Stimulated activated CD8-positive, alpha-beta memory T cell treated with anti-CD3 and anti-CD28 coated beads, Interleukin-4, amount 100 ng/mL, for 24 hours (primary cell): ENCODE measurements around the gene SHC2.
A peak's percentile ranks its signal among the peaks of the same experiment; 100 is the strongest.

Source experiments
- DNase-seq: peaks from one replicate; pipeline ENCODE4 v3.0.0-alpha.2; 2020; ENCODE audit warnings: low read depth

SHC2 gene

GRCh38 chr19:460877-461720, at the start of gene SHC2:
SHC2 (minus strand) TSS chr19:461033; CDS start chr19:460996, 37 bp downstream.
- no peak for DNase-seq

GRCh38 chr19:508204-509150, 47.6 kb upstream of the SHC2 start:
- no peak for DNase-seq

- DNase-seq, result peak; percentile 78
Measured at GRCh38 chr19:507286-508203, 46.7 kb upstream of the SHC2 start, which contains the start of gene TPGS1. TPGS1 (plus strand) TSS chr19:507497; CDS start chr19:507507, 10 bp downstream.

- peak; percentile 86 for DNase-seq
Measured at GRCh38 chr19:506404-507285, 45.8 kb upstream of the SHC2 start.

- DNase-seq, result no peak
Measured at GRCh38 chr19:504616-505015, 43.8 kb upstream of the SHC2 start.

- no peak for DNase-seq
Measured at GRCh38 chr19:501646-502045, 40.8 kb upstream of the SHC2 start.

- no peak for DNase-seq
Measured at GRCh38 chr19:498977-499623, 38.3 kb upstream of the SHC2 start.

GRCh38 chr19:498511-498891, 37.7 kb upstream of the SHC2 start:
- DNase-seq, result no peak

GRCh38 chr19:497869-498510, 37.2 kb upstream of the SHC2 start:
- no peak for DNase-seq

- no peak for DNase-seq
Measured at GRCh38 chr19:497491-497868, 36.6 kb upstream of the SHC2 start.

GRCh38 chr19:496986-497385, 36.2 kb upstream of the SHC2 start:
- no peak for DNase-seq

GRCh38 chr19:496112-496665, 35.4 kb upstream of the SHC2 start, which contains the start of gene MADCAM1:
MADCAM1 (plus strand) TSS chr19:496486; CDS start chr19:496500, 14 bp downstream.
- DNase-seq, result no peak

- no peak for DNase-seq
Measured at GRCh38 chr19:495402-496111, 34.7 kb upstream of the SHC2 start.

GRCh38 chr19:495081-495401, 34.2 kb upstream of the SHC2 start:
- DNase-seq, result no peak

- DNase-seq, result no peak
Measured at GRCh38 chr19:494171-495080, 33.6 kb upstream of the SHC2 start.

- no peak for DNase-seq
Measured at GRCh38 chr19:493391-494170, 32.7 kb upstream of the SHC2 start.

- no peak for DNase-seq
Measured at GRCh38 chr19:492091-492531, 31.3 kb upstream of the SHC2 start.
